Neural cell (in vitro differentiated cells): ENCODE measurements around the gene AGBL1. TPM values are rescaled to one million over a fixed set of nuclear protein-coding genes. Genes with fewer than 3 reads are reported as not detected.

ENCODE experiments used
- H2AFZ ChIP-seq: fragments of 200-600, 300-800 bp; sonication (generic), shearing (Covaris generic); 2 replicates; pipeline ENCODE4 v1.6.0; 2014; ENCODE audit warnings: low read depth, mild to moderate bottlenecking, antibody characterized with exemption, low read length, moderate library complexity
- H3F3A ChIP-seq: fragments of 200-600 bp; shearing (Covaris generic); 2 replicates; pipeline ENCODE4 v1.6.1; 2016; ENCODE audit warnings: mild to moderate bottlenecking, moderate library complexity, mixed read lengths, antibody characterized with exemption, low read length; ENCODE audit not compliant: insufficient read depth, poor library complexity, severe bottlenecking
- H3K27ac ChIP-seq: fragments of 200-600, 300-800 bp; sonication (generic), shearing (Covaris generic); 2 replicates; pipeline ENCODE4 v1.5.1; 2014; ENCODE audit warnings: mild to moderate bottlenecking, low read length, moderate library complexity
- H3K27me3 ChIP-seq: fragments of 300-800, 200-600 bp; sonication (generic), shearing (Covaris generic); 2 replicates; pipeline ENCODE4 v1.6.0; 2014; ENCODE audit warnings: mild to moderate bottlenecking, low read depth, low read length, moderate library complexity; ENCODE audit not compliant: insufficient read depth
- H3K36me3 ChIP-seq: fragments of 300-800, 200-600 bp; sonication (generic), shearing (Covaris generic); 2 replicates; pipeline ENCODE4 v1.5.1; 2014; ENCODE audit warnings: mild to moderate bottlenecking, antibody characterized with exemption, low read length, moderate library complexity; ENCODE audit not compliant: insufficient read depth
- H3K4me2 ChIP-seq: fragments of 300-800, 200-600 bp; sonication (generic), shearing (Covaris generic); 2 replicates; pipeline ENCODE4 v1.6.0; 2014; ENCODE audit warnings: mild to moderate bottlenecking, low read length
- H3K4me3 ChIP-seq: fragments of 300-800, 200-600 bp; sonication (generic), shearing (Covaris generic); 2 replicates; pipeline ENCODE4 v1.5.1; 2014; ENCODE audit warnings: mild to moderate bottlenecking, low read length, moderate library complexity
- H3K79me2 ChIP-seq: fragments of 200-600 bp; shearing (Covaris generic); replicated peaks from 2 replicates; pipeline ENCODE4 v1.6.0; 2014; ENCODE audit warnings: mild to moderate bottlenecking, low read length, moderate library complexity; ENCODE audit not compliant: insufficient read depth
- H3K9ac ChIP-seq: fragments of 300-800, 200-600 bp; sonication (generic), shearing (Covaris generic); 2 replicates; pipeline ENCODE4 v1.6.1; 2016; ENCODE audit warnings: mild to moderate bottlenecking, low read length, mixed read lengths
- H3K9me2 ChIP-seq: fragments of 200-600 bp; shearing (Covaris generic); 2 replicates; pipeline ENCODE4 v1.6.1; 2016; ENCODE audit warnings: mild to moderate bottlenecking, low read length, mixed read lengths; ENCODE audit not compliant: insufficient read depth
- H3K9me3 ChIP-seq: fragments of 200-600, 300-800 bp; sonication (generic), shearing (Covaris generic); 2 replicates; pipeline ENCODE4 v1.6.1; 2016; ENCODE audit warnings: mild to moderate bottlenecking, mixed run types, low read length, moderate library complexity, mixed read lengths
- H4K20me1 ChIP-seq: fragments of 200-600 bp; shearing (Covaris generic); 2 replicates; pipeline ENCODE4 v1.6.1; 2016; ENCODE audit warnings: mild to moderate bottlenecking, mixed run types; ENCODE audit not compliant: insufficient read depth
- EP300 ChIP-seq: fragments of 450-650 bp; conservative IDR thresholded peaks from 2 replicates; pipeline ENCODE4 v1.6.1; 2014; ENCODE audit warnings: antibody characterized with exemption, mild to moderate bottlenecking, moderate library complexity; ENCODE audit not compliant: poor library complexity, severe bottlenecking
- EZH2 ChIP-seq: fragments of 200-600, 300-800 bp; shearing (Covaris generic), sonication (generic); IDR thresholded peaks from 2 replicates; pipeline ENCODE4 v1.6.1; 2014; ENCODE audit warnings: antibody characterized with exemption, low read length, borderline replicate concordance, mild to moderate bottlenecking; ENCODE audit not compliant: insufficient read depth, poor library complexity, severe bottlenecking
- MXI1 ChIP-seq: fragments of 450-650 bp; conservative IDR thresholded peaks from 2 replicates; pipeline ENCODE4 v1.6.1; 2014; ENCODE audit warnings: antibody characterized with exemption, mild to moderate bottlenecking; ENCODE audit not compliant: poor library complexity, severe bottlenecking
- POLR2AphosphoS5 ChIP-seq: IDR thresholded peaks from 2 replicates; pipeline ENCODE4 v1.6.1; 2012
- RAD21 ChIP-seq: fragments of 450-650 bp; conservative IDR thresholded peaks from 2 replicates; pipeline ENCODE4 v1.6.1; 2014; ENCODE audit warnings: antibody characterized with exemption, mild to moderate bottlenecking, moderate library complexity
- SMC3 ChIP-seq: fragments of 450-650 bp; conservative IDR thresholded peaks from 2 replicates; pipeline ENCODE4 v1.6.1; 2014; ENCODE audit warnings: antibody characterized with exemption, mild to moderate bottlenecking, moderate library complexity; ENCODE audit not compliant: poor library complexity
- TAF1 ChIP-seq: IDR thresholded peaks from 2 replicates; pipeline ENCODE4 v1.6.1; 2012; ENCODE audit warnings: low read depth
- polyA plus RNA-seq: library from polyadenylated mRNA; depleted of rRNA; stranded (reverse); fragments of >200 nt; gene quantifications from 2 replicates; pipeline ENCODE4 v1.2.3, GENCODE V29; 2014
- TF ChIP-seq, protein P1 (sequence below): fragments of 450-650 bp; IDR thresholded peaks from 2 replicates; pipeline ENCODE4 v1.5.1; 2014; ENCODE audit warnings: antibody characterized with exemption, mild to moderate bottlenecking, moderate library complexity; ENCODE audit not compliant: poor library complexity, severe bottlenecking
- TF ChIP-seq, protein P2 (sequence below): IDR thresholded peaks from 2 replicates; pipeline ENCODE4 v1.6.1; 2012; ENCODE audit warnings: borderline replicate concordance

AGBL1 gene
- polyA plus RNA-seq, 1 donor from 2014 or later: 0.12 TPM

DNA sequence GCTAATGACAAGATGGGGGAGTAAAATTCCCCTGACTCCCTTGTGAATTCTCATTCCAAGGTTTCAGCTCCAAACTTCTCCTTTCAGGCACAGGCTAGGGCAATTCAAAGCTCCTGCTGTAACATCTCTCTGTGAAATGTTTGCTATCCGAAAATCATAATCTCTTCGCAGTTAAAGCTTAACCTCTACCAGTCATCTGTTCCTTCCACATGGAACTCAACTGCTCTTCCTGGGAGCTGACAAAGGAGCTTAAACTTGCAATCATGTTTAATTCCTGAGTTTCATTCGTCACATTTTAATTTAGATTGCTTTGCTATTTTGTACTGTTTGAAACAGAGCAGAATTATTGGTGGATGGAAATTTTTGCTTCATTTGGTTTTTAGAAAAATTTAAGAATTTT lies 328.6 kb downstream of the AGBL1 start:
- Histone ChIP-seq H3K9me2 (no peaks in the 10 kb centered on the region), H3K4me3 (no peak overlapping the region), H3K4me2 (no peak overlapping the region), H3K9ac (no peak overlapping the region), H2AFZ (no peak overlapping the region), H4K20me1 (no peaks in the 10 kb centered on the region), H3K36me3 (no peaks in the 10 kb centered on the region), H3K27me3 (no peaks in the 10 kb centered on the region), H3K9me3 (no peaks in the 10 kb centered on the region), H3K27ac (no peak overlapping the region), H3K79me2 (no peaks in the 10 kb centered on the region), H3F3A (no peaks in the 10 kb centered on the region)
- no peak for TF ChIP-seq POLR2AphosphoS5
- no peak for TF ChIP-seq RAD21
- TF ChIP-seq, protein P1, sequence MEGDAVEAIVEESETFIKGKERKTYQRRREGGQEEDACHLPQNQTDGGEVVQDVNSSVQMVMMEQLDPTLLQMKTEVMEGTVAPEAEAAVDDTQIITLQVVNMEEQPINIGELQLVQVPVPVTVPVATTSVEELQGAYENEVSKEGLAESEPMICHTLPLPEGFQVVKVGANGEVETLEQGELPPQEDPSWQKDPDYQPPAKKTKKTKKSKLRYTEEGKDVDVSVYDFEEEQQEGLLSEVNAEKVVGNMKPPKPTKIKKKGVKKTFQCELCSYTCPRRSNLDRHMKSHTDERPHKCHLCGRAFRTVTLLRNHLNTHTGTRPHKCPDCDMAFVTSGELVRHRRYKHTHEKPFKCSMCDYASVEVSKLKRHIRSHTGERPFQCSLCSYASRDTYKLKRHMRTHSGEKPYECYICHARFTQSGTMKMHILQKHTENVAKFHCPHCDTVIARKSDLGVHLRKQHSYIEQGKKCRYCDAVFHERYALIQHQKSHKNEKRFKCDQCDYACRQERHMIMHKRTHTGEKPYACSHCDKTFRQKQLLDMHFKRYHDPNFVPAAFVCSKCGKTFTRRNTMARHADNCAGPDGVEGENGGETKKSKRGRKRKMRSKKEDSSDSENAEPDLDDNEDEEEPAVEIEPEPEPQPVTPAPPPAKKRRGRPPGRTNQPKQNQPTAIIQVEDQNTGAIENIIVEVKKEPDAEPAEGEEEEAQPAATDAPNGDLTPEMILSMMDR: no peak
- TF ChIP-seq MXI1: no peak
- no peak for TF ChIP-seq SMC3
- TF ChIP-seq EP300: no peak
- TF ChIP-seq, protein P2, sequence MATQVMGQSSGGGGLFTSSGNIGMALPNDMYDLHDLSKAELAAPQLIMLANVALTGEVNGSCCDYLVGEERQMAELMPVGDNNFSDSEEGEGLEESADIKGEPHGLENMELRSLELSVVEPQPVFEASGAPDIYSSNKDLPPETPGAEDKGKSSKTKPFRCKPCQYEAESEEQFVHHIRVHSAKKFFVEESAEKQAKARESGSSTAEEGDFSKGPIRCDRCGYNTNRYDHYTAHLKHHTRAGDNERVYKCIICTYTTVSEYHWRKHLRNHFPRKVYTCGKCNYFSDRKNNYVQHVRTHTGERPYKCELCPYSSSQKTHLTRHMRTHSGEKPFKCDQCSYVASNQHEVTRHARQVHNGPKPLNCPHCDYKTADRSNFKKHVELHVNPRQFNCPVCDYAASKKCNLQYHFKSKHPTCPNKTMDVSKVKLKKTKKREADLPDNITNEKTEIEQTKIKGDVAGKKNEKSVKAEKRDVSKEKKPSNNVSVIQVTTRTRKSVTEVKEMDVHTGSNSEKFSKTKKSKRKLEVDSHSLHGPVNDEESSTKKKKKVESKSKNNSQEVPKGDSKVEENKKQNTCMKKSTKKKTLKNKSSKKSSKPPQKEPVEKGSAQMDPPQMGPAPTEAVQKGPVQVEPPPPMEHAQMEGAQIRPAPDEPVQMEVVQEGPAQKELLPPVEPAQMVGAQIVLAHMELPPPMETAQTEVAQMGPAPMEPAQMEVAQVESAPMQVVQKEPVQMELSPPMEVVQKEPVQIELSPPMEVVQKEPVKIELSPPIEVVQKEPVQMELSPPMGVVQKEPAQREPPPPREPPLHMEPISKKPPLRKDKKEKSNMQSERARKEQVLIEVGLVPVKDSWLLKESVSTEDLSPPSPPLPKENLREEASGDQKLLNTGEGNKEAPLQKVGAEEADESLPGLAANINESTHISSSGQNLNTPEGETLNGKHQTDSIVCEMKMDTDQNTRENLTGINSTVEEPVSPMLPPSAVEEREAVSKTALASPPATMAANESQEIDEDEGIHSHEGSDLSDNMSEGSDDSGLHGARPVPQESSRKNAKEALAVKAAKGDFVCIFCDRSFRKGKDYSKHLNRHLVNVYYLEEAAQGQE: no peak
- TF ChIP-seq TAF1: no peak
- TF ChIP-seq EZH2: no peak

DNA sequence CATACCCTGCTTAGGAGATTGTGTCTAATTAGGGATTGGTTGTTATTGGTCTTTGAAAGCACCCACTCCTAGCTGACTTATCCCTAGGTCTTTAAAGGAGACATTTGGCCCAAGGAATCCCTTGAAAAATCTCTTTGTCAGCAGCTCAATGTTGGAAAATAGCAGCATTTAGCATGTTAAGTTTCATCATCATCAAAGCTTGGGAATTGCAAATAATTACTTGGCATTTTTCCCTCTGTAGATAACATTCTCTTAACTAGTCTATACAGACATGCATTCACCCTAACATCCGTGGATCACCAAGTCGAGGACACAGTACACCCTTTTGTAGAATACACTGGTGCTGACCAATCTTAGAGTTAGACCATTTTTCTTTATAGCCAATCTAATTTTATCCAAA lies 332.2 kb downstream of the AGBL1 start:
- no peak overlapping the region for H3K4me2 ChIP-seq
- no peak overlapping the region for H3K9ac ChIP-seq
- H3K79me2 ChIP-seq: no peaks in the 10 kb centered on the region
- H3K4me3 ChIP-seq: no peak overlapping the region
- H3K27me3 ChIP-seq: no peaks in the 10 kb centered on the region
- no peaks in the 10 kb centered on the region for H4K20me1 ChIP-seq
- H3K27ac ChIP-seq: no peak overlapping the region
- no peaks in the 10 kb centered on the region for H3K9me3 ChIP-seq
- no peaks in the 10 kb centered on the region for H3K9me2 ChIP-seq
- H3F3A ChIP-seq: no peaks in the 10 kb centered on the region
- no peak overlapping the region for H2AFZ ChIP-seq
- TF ChIP-seq SMC3 (no peak), RAD21 (no peak), EP300 (no peak)
- no peaks in the 10 kb centered on the region for H3K36me3 ChIP-seq

DNA sequence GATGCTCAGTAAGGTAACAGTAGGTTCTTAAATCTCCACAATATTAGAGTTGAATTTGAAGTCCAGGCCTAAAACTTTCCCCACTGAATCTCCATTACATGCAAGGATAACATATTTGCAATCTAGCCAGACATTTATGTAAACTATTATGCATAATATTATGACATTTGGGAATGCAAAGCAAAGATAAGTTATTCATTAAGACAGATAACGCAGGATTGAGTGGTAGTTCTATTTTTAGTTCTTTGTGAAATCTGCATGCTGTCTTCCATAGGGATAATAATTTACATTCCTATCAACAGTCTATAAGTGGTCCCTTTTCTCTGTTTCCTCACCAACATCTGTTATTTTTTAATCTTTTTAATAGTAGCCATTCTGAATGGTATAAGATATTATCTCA lies 333.5 kb downstream of the AGBL1 start:
- no peaks in the 10 kb centered on the region for H3K9me3 ChIP-seq

More for the DNA sequence above, 333.5 kb downstream of the AGBL1 start:
- TF ChIP-seq SMC3 (no peak), POLR2AphosphoS5 (no peak), EZH2 (no peak), RAD21 (no peak), TAF1 (no peak), EP300 (no peak)
- TF ChIP-seq, protein P2: no peak
- TF ChIP-seq, protein P1: no peak
- H4K20me1 ChIP-seq: no peaks in the 10 kb centered on the region
- H3K4me2 ChIP-seq: no peak overlapping the region
- no peaks in the 10 kb centered on the region for H3K9me2 ChIP-seq
- no peaks in the 10 kb centered on the region for H3K27me3 ChIP-seq
- no peak overlapping the region for H3K27ac ChIP-seq
- H3K4me3 ChIP-seq: no peak overlapping the region
- no peak overlapping the region for H3K9ac ChIP-seq
- no peaks in the 10 kb centered on the region for H3K36me3 ChIP-seq
- no peaks in the 10 kb centered on the region for H3K79me2 ChIP-seq
- no peaks in the 10 kb centered on the region for H3F3A ChIP-seq
- no peak overlapping the region for H2AFZ ChIP-seq
